NCI-H146 treated with DMSO at 0.1 percent for 48 hours (cell line): ENCODE results near the gene GRAMD1B.
"Not testable (repeated sequence)": the region's sequence is repeated elsewhere in the genome, so short reads cannot be mapped to it uniquely, and the experiment has no call there.

Source experiments
- DNase-seq: peaks from one replicate; lab custom pipeline; 2025; ENCODE audit not compliant: unreplicated experiment; lab: John Stamatoyannopoulos, UW

Gene GRAMD1B

GRCh38 chr11:123443851-123444623, 14.0 kb downstream of the GRAMD1B start:
- DNase-seq: no peak

GRCh38 chr11:123448823-123449222, 18.8 kb downstream of the GRAMD1B start:
- DNase-seq: no peak

- no peak for DNase-seq
These were observed 19.4 kb downstream of the GRAMD1B start for GRCh38 chr11:123449436-123449835.

GRCh38 chr11:123450623-123451022, 20.6 kb downstream of the GRAMD1B start:
- no peak for DNase-seq

GRCh38 chr11:123451183-123451781, 21.2 kb downstream of the GRAMD1B start:
- DNase-seq: no peak

GRCh38 chr11:123452794-123453193, 22.7 kb downstream of the GRAMD1B start:
- DNase-seq: no peak

- DNase-seq: no peak
These were observed 24.1 kb downstream of the GRAMD1B start for GRCh38 chr11:123454060-123454651.

GRCh38 chr11:123454796-123455195, 24.7 kb downstream of the GRAMD1B start:
- DNase-seq: no peak

GRCh38 chr11:123456448-123456847, 26.4 kb downstream of the GRAMD1B start:
- DNase-seq: not testable (repeated sequence)

- DNase-seq: no peak
These were observed 27.2 kb downstream of the GRAMD1B start for GRCh38 chr11:123457187-123457770.

- DNase-seq: no peak
These were observed 28.4 kb downstream of the GRAMD1B start for GRCh38 chr11:123458501-123458900.

- no peak for DNase-seq
These were observed 30.1 kb downstream of the GRAMD1B start for GRCh38 chr11:123460012-123460700.

- DNase-seq: no peak
These were observed 31.1 kb downstream of the GRAMD1B start for GRCh38 chr11:123461164-123461563.

GRCh38 chr11:123465667-123466066, 35.6 kb downstream of the GRAMD1B start:
- not testable (repeated sequence) for DNase-seq

- DNase-seq: not testable (repeated sequence)
These were observed 36.1 kb downstream of the GRAMD1B start for GRCh38 chr11:123466172-123466571.

- DNase-seq: no peak
These were observed 39.0 kb downstream of the GRAMD1B start for GRCh38 chr11:123469089-123469488.

GRCh38 chr11:123469586-123469985, 39.5 kb downstream of the GRAMD1B start:
- DNase-seq: no peak

GRCh38 chr11:123470842-123471241, 40.8 kb downstream of the GRAMD1B start:
- DNase-seq: no peak

- no peak for DNase-seq
These were observed 42.3 kb downstream of the GRAMD1B start for GRCh38 chr11:123472236-123472935.

GRCh38 chr11:123473941-123474677, 44.0 kb downstream of the GRAMD1B start:
- DNase-seq: no peak
